ENCODE measurements around the gene POLK.

Gene POLK

GRCh38 chr5:75617736-75618352 is 106.2 kb downstream of the POLK start:
- peak; percentile 56 for DNase-seq (ENCODE audit: low read depth, low spot score)
- in situ Hi-C loops (cut with HindIII; ENCODE audit: low sequenced_read_pairs), result no loop called here
- TF ChIP-seq, protein P1, sequence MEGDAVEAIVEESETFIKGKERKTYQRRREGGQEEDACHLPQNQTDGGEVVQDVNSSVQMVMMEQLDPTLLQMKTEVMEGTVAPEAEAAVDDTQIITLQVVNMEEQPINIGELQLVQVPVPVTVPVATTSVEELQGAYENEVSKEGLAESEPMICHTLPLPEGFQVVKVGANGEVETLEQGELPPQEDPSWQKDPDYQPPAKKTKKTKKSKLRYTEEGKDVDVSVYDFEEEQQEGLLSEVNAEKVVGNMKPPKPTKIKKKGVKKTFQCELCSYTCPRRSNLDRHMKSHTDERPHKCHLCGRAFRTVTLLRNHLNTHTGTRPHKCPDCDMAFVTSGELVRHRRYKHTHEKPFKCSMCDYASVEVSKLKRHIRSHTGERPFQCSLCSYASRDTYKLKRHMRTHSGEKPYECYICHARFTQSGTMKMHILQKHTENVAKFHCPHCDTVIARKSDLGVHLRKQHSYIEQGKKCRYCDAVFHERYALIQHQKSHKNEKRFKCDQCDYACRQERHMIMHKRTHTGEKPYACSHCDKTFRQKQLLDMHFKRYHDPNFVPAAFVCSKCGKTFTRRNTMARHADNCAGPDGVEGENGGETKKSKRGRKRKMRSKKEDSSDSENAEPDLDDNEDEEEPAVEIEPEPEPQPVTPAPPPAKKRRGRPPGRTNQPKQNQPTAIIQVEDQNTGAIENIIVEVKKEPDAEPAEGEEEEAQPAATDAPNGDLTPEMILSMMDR (IDR thresholded peaks at IDR 0.05; ENCODE audit: low read depth, low read length), result no peak
- no peak overlapping the region for H3K4me3 ChIP-seq (ENCODE audit: low read depth, low read length)

- no peak for DNase-seq (ENCODE audit: low read depth, low spot score)
- TF ChIP-seq, protein P1 (IDR thresholded peaks at IDR 0.05; ENCODE audit: low read depth, low read length), result no peak
- no peak overlapping the region for H3K4me3 ChIP-seq (ENCODE audit: low read depth, low read length)
- in situ Hi-C loops (cut with HindIII; ENCODE audit: low sequenced_read_pairs), result no loop called here
These were observed 108.7 kb downstream of the POLK start for GRCh38 chr5:75620184-75620959.

DNA sequence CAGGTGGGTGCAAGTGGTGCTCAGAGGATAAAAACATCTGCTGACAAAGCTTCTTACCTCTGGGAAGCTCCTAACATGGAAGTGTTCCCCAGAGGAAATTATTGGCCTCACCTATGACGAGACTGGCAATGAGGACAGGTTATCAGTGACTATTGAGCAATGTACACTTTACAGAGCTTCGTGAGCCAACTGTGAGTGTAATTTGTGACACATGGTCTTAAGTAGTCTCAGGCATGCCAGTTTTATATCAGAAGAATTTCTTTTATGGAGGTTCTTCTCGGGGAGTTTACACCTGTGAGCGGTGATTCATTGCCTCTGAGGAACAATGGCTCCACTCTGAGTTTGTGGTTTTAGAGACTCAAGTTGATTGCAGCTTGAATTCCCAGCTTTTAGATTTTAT is 110.9 kb downstream of the POLK start:
- H3K4me3 ChIP-seq (ENCODE audit: low read depth, low read length), result no peak overlapping the region
- TF ChIP-seq, protein P1 (IDR thresholded peaks at IDR 0.05; ENCODE audit: low read depth, low read length), result no peak
- in situ Hi-C loops (cut with HindIII; ENCODE audit: low sequenced_read_pairs), result no loop called here
- no peak for DNase-seq (ENCODE audit: low read depth, low spot score)

GRCh38 chr5:75623846-75624245 is 112.2 kb downstream of the POLK start:
- no peak overlapping the region for H3K4me3 ChIP-seq (ENCODE audit: low read depth, low read length)
- TF ChIP-seq, protein P1 (IDR thresholded peaks at IDR 0.05; ENCODE audit: low read depth, low read length), result no peak
- in situ Hi-C loops (cut with HindIII; ENCODE audit: low sequenced_read_pairs), result no loop called here
- no peak for DNase-seq (ENCODE audit: low read depth, low spot score)

- no peak overlapping the region for H3K4me3 ChIP-seq (ENCODE audit: low read depth, low read length)
- in situ Hi-C loops (cut with HindIII; ENCODE audit: low sequenced_read_pairs), result no loop called here
- TF ChIP-seq, protein P1 (IDR thresholded peaks at IDR 0.05; ENCODE audit: low read depth, low read length), result no peak
- DNase-seq (ENCODE audit: low read depth, low spot score), result no peak
These were observed 115.3 kb downstream of the POLK start for GRCh38 chr5:75626959-75627358.

- H3K4me3 ChIP-seq (ENCODE audit: low read depth, low read length), result no peak overlapping the region
- TF ChIP-seq, protein P1 (IDR thresholded peaks at IDR 0.05; ENCODE audit: low read depth, low read length), result no peak
- no peak for DNase-seq (ENCODE audit: low read depth, low spot score)
- in situ Hi-C loops (cut with HindIII; ENCODE audit: low sequenced_read_pairs), result no loop called here
These were observed 116.1 kb downstream of the POLK start for GRCh38 chr5:75627801-75628200.

Data from astrocyte of the spinal cord (primary cell).